Caco-2 (cell line): ENCODE measurements around the gene CWF19L1. TPM values are rescaled to one million over a fixed set of nuclear protein-coding genes. Genes with fewer than 3 reads are reported as not detected.
A peak's percentile ranks its signal among the peaks of the same experiment; 100 is the strongest.

Source experiments
- BruUV-seq: library from RNA; stranded (reverse); fragments of 400-500 nt; replicated peaks from 2 replicates; lab custom pipeline; 2021; lab: Mats Ljungman, UMichigan
- CTCF ChIA-PET: fragments of 300-600 bp; sonication (Branson Sonifier 250); formaldehyde crosslinking; loops from one replicate; lab custom pipeline; 2022; ENCODE audit warnings: antibody characterized with exemption; lab: Charles Lee
- POLR2A ChIA-PET: fragments of 300-600 bp; sonication (Branson Sonifier 250); formaldehyde crosslinking; loops from one replicate; lab custom pipeline; 2022; ENCODE audit warnings: antibody characterized with exemption; lab: Charles Lee
- DNase-seq, 2 experiments: peaks; one replicate each; pipeline versions ENCODE4 v3.0.0 to v3.0.0-alpha.2; 2020 to 2022
- H3K27me3 ChIP-seq: replicated peaks from 2 replicates; pipeline ENCODE4 v1.6.0; 2011; ENCODE audit warnings: low read length; ENCODE audit not compliant: control insufficient read depth, insufficient read depth
- H3K36me3 ChIP-seq: 2 replicates; pipeline ENCODE4 v1.5.1; 2011; ENCODE audit warnings: low read length; ENCODE audit not compliant: control insufficient read depth, insufficient read depth
- H3K4me1 ChIP-seq: fragments of 250-450 bp; sonication (Bioruptor Pico); 2 replicates; pipeline ENCODE4 v1.5.1; 2020; ENCODE audit warnings: mild to moderate bottlenecking
- H3K4me3 ChIP-seq: 2 replicates; pipeline ENCODE4 v1.5.1; 2011; ENCODE audit warnings: low read depth, mild to moderate bottlenecking, control low read depth, low read length
- H3K9me3 ChIP-seq: fragments of 250-450 bp; sonication (Bioruptor Pico); 2 replicates; pipeline ENCODE4 v1.5.1; 2020; ENCODE audit warnings: mild to moderate bottlenecking, moderate library complexity
- H3K27ac Mint-ChIP-seq: one replicate; pipeline ENCODE4 v1.8.0; 2022; ENCODE audit warnings: mixed read lengths; ENCODE audit not compliant: unreplicated experiment
- H3K27me3 Mint-ChIP-seq: one replicate; pipeline ENCODE4 v1.8.0; 2022; ENCODE audit warnings: mixed read lengths; ENCODE audit not compliant: insufficient read depth, unreplicated experiment
- H3K36me3 Mint-ChIP-seq: one replicate; pipeline ENCODE4 v1.8.0; 2022; ENCODE audit warnings: mild to moderate bottlenecking, mixed read lengths; ENCODE audit not compliant: insufficient read depth, unreplicated experiment
- H3K4me1 Mint-ChIP-seq: one replicate; pipeline ENCODE4 v1.8.0; 2022; ENCODE audit warnings: low read depth, mixed read lengths; ENCODE audit not compliant: unreplicated experiment
- H3K4me3 Mint-ChIP-seq: one replicate; pipeline ENCODE4 v1.8.0; 2022; ENCODE audit warnings: mild to moderate bottlenecking, moderate library complexity, mixed read lengths; ENCODE audit not compliant: unreplicated experiment
- H3K9me3 Mint-ChIP-seq: one replicate; pipeline ENCODE4 v1.8.0; 2022; ENCODE audit warnings: mixed read lengths; ENCODE audit not compliant: unreplicated experiment
- CTCF ChIP-seq, 2 experiments: fragments of 200-600 bp in 1 of 2; IDR thresholded peaks; 1 replicate in 1 of 2; 2 replicates in 1 of 2; pipeline versions ENCODE4 v1.5.1 to v1.8.0; 2011 to 2022; ENCODE audit warnings: antibody characterized with exemption in 1 of 2, control low read depth in 1 of 2, inconsistent platforms in 1 of 2, low read depth in 1 of 2, low read length in 1 of 2, mild to moderate bottlenecking in 1 of 2, moderate library complexity in 1 of 2; ENCODE audit not compliant: insufficient read depth in 1 of 2, severe bottlenecking in 1 of 2, unreplicated experiment in 1 of 2
- intact Hi-C: fragments of 100-400 bp; cut with micrococcal nuclease; formaldehyde crosslinking; loops from one replicate; pipeline ENCODE4 v1.10.0; 2022; ENCODE audit not compliant: unreplicated experiment
- total RNA-seq: library from RNA; stranded (reverse); gene quantifications from 2 replicates; pipeline ENCODE4 v1.2.3, GENCODE V29; 2022

The CWF19L1 gene
- total RNA-seq, 1 experiment from 2014 or later: 41.1 TPM

GRCh38 chr10:100222529-100222928 lies 44.9 kb downstream of the CWF19L1 start:
- TF ChIP-seq CTCF (IDR thresholded peaks at IDR 0.05; ENCODE audit: insufficient read depth in 1 of 2, low read depth in 1 of 2, low read length in 1 of 2, severe bottlenecking in 1 of 2, unreplicated experiment in 1 of 2): no peak
- H3K9me3 ChIP-seq: no peaks in the 10 kb centered on the region
- Mint-ChIP-seq H3K36me3 (peaks cover 34% of the 10 kb centered on the region), H3K27me3 (no peaks in the 10 kb centered on the region), H3K4me1 (peaks cover 4% of the 10 kb centered on the region), H3K9me3 (no peaks in the 10 kb centered on the region), H3K27ac (no peak overlapping the region), H3K4me3 (no peak overlapping the region)
- intact Hi-C loops: no loop called here
- ChIA-PET CTCF (no interaction called here), POLR2A (no interaction called here)
- H3K4me1 ChIP-seq: no peaks in the 10 kb centered on the region
- H3K27me3 ChIP-seq: no peaks in the 10 kb centered on the region
- no peak overlapping the region for H3K4me3 ChIP-seq
- DNase-seq: no peak
- H3K36me3 ChIP-seq: no peaks in the 10 kb centered on the region
- no TSS peak for BruUV-seq

GRCh38 chr10:100216006-100216405 lies 51.4 kb downstream of the CWF19L1 start:
- ChIA-PET POLR2A (no interaction called here), CTCF (no interaction called here)
- no peak overlapping the region for H3K4me3 ChIP-seq
- no peaks in the 10 kb centered on the region for H3K27me3 Mint-ChIP-seq
- no peak for DNase-seq
- intact Hi-C loops: no loop called here
- no peak overlapping the region for H3K4me3 Mint-ChIP-seq
- no peaks in the 10 kb centered on the region for H3K9me3 Mint-ChIP-seq
- H3K9me3 ChIP-seq: no peaks in the 10 kb centered on the region
- peaks cover 3% of the 10 kb centered on the region for H3K4me1 Mint-ChIP-seq
- no peak overlapping the region for H3K27ac Mint-ChIP-seq
- TF ChIP-seq CTCF (IDR thresholded peaks at IDR 0.05; ENCODE audit: insufficient read depth in 1 of 2, low read depth in 1 of 2, low read length in 1 of 2, severe bottlenecking in 1 of 2, unreplicated experiment in 1 of 2): no peak
- H3K36me3 ChIP-seq: no peaks in the 10 kb centered on the region
- no peaks in the 10 kb centered on the region for H3K27me3 ChIP-seq
- H3K4me1 ChIP-seq: no peaks in the 10 kb centered on the region
- no TSS peak for BruUV-seq
- peaks cover 38% of the 10 kb centered on the region for H3K36me3 Mint-ChIP-seq

- intact Hi-C loops: no loop called here
- H3K27ac Mint-ChIP-seq: peak overlapping the region; percentile 48
- H3K4me3 Mint-ChIP-seq: no peak overlapping the region
- H3K27me3 ChIP-seq: no peaks in the 10 kb centered on the region
- TF ChIP-seq CTCF (IDR thresholded peaks at IDR 0.05; ENCODE audit: insufficient read depth in 1 of 2, low read depth in 1 of 2, low read length in 1 of 2, severe bottlenecking in 1 of 2, unreplicated experiment in 1 of 2): no peak
- no peaks in the 10 kb centered on the region for H3K9me3 Mint-ChIP-seq
- no peaks in the 10 kb centered on the region for H3K27me3 Mint-ChIP-seq
- BruUV-seq: no TSS peak
- ChIA-PET POLR2A (no interaction called here), CTCF (no interaction called here)
- H3K36me3 Mint-ChIP-seq: peaks cover 30% of the 10 kb centered on the region
- no peaks in the 10 kb centered on the region for H3K9me3 ChIP-seq
- H3K4me3 ChIP-seq: no peak overlapping the region
- H3K4me1 Mint-ChIP-seq: peaks cover 7% of the 10 kb centered on the region
- peaks cover 21% of the 10 kb centered on the region for H3K4me1 ChIP-seq
- peak in 1 of 2 experiments; percentile 4 for DNase-seq
- no peaks in the 10 kb centered on the region for H3K36me3 ChIP-seq
Measured at GRCh38 chr10:100209303-100209702, 58.1 kb downstream of the CWF19L1 start.
